GM18873 (cell line): ENCODE measurements around the gene PRPSAP1.
"Not testable (repeated sequence)": the region's sequence is repeated elsewhere in the genome, so short reads cannot be mapped to it uniquely, and the experiment has no call there.

Experiments
- ATAC-seq: cut with Tn5 transposase; IDR thresholded peaks from one replicate; pipeline ENCODE4 v1.9.1; 2021; ENCODE audit warnings: mild to moderate bottlenecking, moderate library complexity, moderate number of reproducible peaks; ENCODE audit not compliant: unreplicated experiment, low FRiP score

PRPSAP1 gene

GRCh38 chr17:76333673-76334505, 19.8 kb downstream of the PRPSAP1 start:
- ATAC-seq: no peak

- no peak for ATAC-seq
These were observed 22.6 kb downstream of the PRPSAP1 start for GRCh38 chr17:76331083-76331482.

DNA sequence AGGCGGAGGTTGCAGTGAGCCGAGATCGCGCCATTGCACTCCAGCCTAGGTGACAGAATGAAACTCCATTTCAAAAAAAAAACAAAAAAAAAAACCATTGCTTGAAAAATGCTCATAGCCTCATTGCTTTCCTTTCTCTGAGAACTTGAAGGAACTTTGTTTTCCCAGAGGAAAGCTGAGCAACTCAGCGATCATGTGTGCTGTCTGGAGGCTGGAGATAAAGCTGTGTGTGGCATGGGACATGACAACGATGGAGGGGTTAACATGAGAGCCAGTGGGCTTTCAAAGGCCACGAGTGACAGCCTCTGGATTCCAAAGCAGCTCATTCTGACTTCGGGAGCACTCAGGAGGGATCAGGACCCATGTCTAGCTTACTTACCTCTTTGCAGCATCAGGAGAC, 24.1 kb downstream of the PRPSAP1 start:
- no peak for ATAC-seq

DNA sequence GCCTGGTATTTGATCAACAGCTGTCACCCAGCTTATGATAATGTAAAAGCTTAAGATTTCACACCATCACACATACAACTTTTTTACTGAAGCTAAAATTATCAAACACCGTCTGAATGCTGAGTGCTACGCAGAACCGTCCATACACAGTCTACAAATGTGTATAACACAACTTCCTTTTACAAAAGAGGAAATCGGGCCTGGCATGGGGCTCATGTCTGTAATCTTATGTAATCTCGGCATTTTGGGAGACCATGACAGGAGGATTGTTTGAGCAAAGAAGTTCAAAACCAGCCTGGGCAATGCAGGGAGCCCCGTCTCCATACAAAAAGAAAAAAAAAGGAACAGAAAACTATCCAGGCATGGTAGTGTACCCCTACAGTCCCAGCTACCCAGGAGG, 26.0 kb downstream of the PRPSAP1 start:
- no peak for ATAC-seq

DNA sequence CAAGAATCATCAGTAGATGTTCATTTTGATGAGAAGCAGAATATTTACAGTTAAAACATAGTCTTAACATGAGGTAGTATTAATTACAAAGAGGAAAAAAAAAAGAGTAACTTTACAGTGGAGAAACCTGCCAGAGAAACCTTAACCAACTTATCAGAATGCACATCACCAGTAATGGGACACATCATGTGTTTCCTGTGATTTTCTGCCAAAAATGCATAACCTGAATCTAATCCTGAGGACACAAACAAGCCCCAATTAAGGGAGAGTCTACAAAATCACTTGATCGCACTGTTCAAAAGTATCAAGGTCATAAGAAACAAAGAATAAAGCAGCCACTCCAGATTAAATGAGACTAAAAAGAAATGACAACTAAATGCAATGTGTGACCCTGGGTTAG, 27.4 kb downstream of the PRPSAP1 start:
- no peak for ATAC-seq

- ATAC-seq: no peak
These were observed 35.1 kb downstream of the PRPSAP1 start for GRCh38 chr17:76318586-76318985.

DNA sequence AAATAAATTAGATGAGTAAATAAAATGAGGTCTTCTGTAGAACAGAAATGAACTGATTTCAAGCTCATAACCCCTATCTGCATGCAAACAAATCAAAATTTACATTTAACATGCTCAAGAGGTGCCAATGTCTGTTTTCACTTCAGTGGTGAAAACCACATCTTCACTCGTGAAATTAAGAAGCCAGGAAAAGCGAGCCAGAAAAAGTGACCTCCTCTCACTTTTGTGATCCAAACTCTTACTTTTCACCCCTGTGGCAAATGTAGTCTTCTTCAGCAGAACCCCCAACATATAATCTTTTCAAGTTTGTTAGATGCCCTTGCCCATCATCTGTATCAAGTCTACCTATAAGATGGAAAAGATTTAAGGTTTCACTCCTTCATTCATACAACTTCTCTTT, 36.2 kb downstream of the PRPSAP1 start:
- ATAC-seq: no peak

- no peak for ATAC-seq
These were observed 39.1 kb downstream of the PRPSAP1 start for GRCh38 chr17:76314392-76315227.

GRCh38 chr17:76312735-76313134, 41.0 kb downstream of the PRPSAP1 start:
- no peak for ATAC-seq

GRCh38 chr17:76309461-76309860, 44.3 kb downstream of the PRPSAP1 start:
- ATAC-seq: no peak

DNA sequence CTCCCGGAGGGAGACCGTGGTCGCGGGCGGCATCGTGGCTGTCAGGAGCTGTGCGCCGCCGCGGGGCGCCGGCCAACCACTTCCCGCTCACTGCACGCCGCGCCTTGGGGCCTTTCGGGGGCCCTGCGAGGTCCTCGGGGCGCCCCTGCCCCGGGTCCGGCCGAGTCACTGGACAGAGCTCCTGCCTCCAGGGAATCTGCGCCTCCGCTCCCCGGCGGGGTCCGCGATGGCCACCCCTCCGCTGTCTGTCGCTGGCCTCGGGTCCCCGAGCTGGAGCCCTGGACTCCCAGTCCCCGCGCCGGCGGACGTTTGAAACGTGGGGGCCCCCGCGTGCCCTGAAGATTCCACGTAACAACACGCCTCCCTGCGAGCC, 45.8 kb downstream of the PRPSAP1 start, which contains the start of gene QRICH2:
Gene QRICH2 (minus strand): TSS at position 311 of the 373 bp plus-strand sequence. CDS start 278 bp downstream, at position 33.
- no peak for ATAC-seq

- no peak for ATAC-seq
These were observed 46.3 kb downstream of the PRPSAP1 start for GRCh38 chr17:76307299-76307965.

DNA sequence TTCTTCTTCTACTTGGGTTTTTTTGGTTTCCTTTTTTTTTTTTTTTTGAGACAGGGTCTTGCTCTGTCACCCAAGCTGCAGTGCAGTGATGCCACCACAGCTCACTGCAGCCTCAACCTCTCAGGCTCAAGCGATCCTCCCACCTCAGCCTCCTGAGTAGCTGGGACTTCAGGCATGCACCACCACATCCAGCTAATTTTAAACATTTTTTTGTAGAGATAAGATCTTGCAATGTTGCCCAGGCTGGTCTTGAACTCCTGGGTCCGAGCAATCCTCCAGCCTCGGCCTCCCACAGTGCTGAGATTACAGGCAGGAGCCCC, 48.6 kb downstream of the PRPSAP1 start:
- ATAC-seq: not testable (repeated sequence)

- no peak for ATAC-seq
These were observed 49.2 kb downstream of the PRPSAP1 start for GRCh38 chr17:76304226-76305134.

DNA sequence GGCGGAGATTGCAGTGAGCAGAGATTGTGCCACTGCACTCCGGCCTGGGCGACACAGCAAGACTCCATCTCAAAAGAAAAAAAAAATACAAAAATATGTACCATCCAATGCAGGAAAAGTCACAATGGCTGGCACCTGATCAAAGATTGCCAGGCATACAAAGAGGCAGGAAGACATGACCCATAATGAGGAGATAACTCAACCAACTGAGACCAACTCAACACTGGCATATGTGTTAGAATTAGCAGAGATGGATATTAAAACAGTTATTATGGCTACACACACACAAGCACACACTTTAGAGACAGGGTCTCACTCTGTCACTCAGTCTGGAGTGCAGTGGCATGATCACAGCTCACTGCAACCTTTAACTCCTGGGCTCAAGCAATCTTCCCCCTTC, 56.3 kb downstream of the PRPSAP1 start:
- no peak for ATAC-seq

GRCh38 chr17:76296889-76297288, 56.8 kb downstream of the PRPSAP1 start:
- ATAC-seq: no peak

DNA sequence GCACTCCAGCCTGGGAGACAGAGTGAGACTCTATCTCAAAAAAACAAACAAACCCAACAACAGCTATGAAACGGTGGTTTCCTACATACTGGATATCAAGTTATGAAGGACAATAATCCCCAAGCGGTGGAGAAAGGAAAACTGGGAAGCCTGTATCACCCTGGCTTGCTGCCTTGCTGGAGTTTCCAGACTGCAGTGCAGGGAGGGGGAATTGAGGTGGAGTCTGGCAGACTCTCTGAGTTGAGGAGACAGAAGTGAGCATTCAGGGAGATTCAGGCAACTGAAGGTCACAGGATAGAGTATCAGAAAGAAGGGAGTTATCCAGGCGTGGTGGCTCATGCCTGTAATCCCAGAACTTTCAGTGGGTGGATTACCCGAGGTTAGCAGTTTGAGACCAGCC, 57.5 kb downstream of the PRPSAP1 start:
- ATAC-seq: no peak

GRCh38 chr17:76293106-76293505, 60.6 kb downstream of the PRPSAP1 start:
- no peak for ATAC-seq

DNA sequence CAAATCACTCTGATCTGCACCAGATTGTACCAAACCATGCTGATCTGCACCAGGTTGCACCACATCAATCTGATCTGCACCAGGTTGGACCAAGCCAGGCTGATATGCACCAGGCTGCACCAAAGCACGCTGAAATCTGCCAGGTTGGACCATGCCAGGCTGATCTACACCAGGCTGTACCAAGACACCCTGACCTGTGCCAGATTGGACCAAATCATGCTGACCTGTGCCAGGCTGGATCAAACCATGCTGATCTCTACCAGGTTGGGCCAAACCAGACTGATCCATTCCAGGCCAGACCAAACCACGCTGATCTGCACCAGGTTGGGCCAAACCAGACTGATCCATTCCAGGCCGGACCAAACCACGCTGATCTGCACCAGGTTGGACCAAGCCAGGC, 61.1 kb downstream of the PRPSAP1 start:
- no peak for ATAC-seq
